SU-DHL-6 (cell line): Measurements from ENCODE around the gene SHTN1.

Source experiments
- CTCF ChIP-seq: fragments of 200-600 bp; sonication (generic); IDR thresholded peaks from one replicate; pipeline ENCODE4 v1.5.1; 2017; ENCODE audit warnings: antibody characterized with exemption, mild to moderate bottlenecking, low read length, moderate library complexity; ENCODE audit not compliant: insufficient read depth, poor library complexity, severe bottlenecking
- EZH2phosphoT487 ChIP-seq: fragments of 200-600 bp; sonication (generic), shearing (Covaris generic); conservative IDR thresholded peaks from 2 replicates; pipeline ENCODE4 v1.6.1; 2018; ENCODE audit warnings: mild to moderate bottlenecking, antibody characterized with exemption, low read length, moderate library complexity, mixed read lengths

GRCh38 chr10:117016266-117016665 lies 11.3 kb upstream of the SHTN1 start:
- TF ChIP-seq CTCF (no peak), EZH2phosphoT487 (no peak)
